Stomach (tissue), 4 donors: ENCODE measurements around the gene GPN3.

Experiments used
- EP300 ChIP-seq: sonication (generic); formaldehyde crosslinking; IDR thresholded peaks from one replicate; pipeline ENCODE4 v1.6.1; 2017; ENCODE audit warnings: antibody characterized with exemption
- POLR2A ChIP-seq, 4 donors: fragments of 450-650 bp; IDR thresholded peaks; one replicate each; pipeline ENCODE4 v1.6.1; 2016; ENCODE audit warnings: antibody characterized with exemption in 4 of 4, control low read depth in 2 of 4, mild to moderate bottlenecking in 1 of 4, moderate library complexity in 1 of 4
- TF ChIP-seq, protein P1 (sequence below), 7 experiments: fragments of 450-650 bp in 4 of 7; fragments of 200-600 bp in 3 of 7; sonication (generic) in 3 of 7; IDR thresholded peaks; one replicate each; pipeline ENCODE4 v1.5.1; 2016 to 2019; ENCODE audit warnings: antibody characterized with exemption in 7 of 7, control low read depth in 2 of 7, mild to moderate bottlenecking in 1 of 7

DNA sequence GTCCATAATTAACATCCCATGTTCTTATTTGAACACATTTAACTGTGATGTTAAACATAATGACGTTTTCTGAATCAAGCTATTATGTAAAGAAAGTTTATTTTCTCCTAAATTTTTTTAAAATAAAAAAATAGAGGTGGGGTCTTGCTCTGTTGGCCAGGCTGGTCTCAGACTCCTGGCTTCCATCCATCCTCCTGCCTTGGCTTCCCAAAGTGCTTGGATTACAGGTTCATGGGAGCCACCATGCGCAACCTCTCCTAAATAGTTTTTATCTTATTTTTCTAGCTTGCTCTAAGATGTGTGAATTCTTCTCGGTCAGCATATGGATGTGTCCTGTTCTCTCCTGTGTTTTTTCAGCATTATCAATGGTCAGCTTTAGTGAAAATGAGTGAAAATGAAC is 37.3 kb upstream of the GPN3 start:
- TF ChIP-seq, protein P1, sequence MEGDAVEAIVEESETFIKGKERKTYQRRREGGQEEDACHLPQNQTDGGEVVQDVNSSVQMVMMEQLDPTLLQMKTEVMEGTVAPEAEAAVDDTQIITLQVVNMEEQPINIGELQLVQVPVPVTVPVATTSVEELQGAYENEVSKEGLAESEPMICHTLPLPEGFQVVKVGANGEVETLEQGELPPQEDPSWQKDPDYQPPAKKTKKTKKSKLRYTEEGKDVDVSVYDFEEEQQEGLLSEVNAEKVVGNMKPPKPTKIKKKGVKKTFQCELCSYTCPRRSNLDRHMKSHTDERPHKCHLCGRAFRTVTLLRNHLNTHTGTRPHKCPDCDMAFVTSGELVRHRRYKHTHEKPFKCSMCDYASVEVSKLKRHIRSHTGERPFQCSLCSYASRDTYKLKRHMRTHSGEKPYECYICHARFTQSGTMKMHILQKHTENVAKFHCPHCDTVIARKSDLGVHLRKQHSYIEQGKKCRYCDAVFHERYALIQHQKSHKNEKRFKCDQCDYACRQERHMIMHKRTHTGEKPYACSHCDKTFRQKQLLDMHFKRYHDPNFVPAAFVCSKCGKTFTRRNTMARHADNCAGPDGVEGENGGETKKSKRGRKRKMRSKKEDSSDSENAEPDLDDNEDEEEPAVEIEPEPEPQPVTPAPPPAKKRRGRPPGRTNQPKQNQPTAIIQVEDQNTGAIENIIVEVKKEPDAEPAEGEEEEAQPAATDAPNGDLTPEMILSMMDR (IDR thresholded peaks at IDR 0.05) = no peak
- no peak for TF ChIP-seq POLR2A (IDR thresholded peaks at IDR 0.05)
- TF ChIP-seq EP300 = no peak
